ENCODE results near the gene PALD1. TPM values are rescaled to one million over a fixed set of nuclear protein-coding genes. Genes with fewer than 3 reads are reported as not detected.
A peak's percentile ranks its signal among the peaks of the same experiment; 100 is the strongest.

Gene PALD1
- total and polyA plus RNA-seq, 12 donors, result 2.0 to 16.2 (median 7.4) TPM

GRCh38 chr10:70500368-70500767, 21.8 kb downstream of the PALD1 start:
- H3K4me1 ChIP-seq (replicated peaks in 1 of 2), result peaks cover 0 to 21% of the 10 kb centered on the region in 2 donors
- no peaks in the 10 kb centered on the region for H3K9me3 ChIP-seq (replicated peaks in 1 of 3)
- DNase-seq, result no peak
- WGBS, 4 donors, result 58 to 75% (median 70%) methylated on average over 8 to 9 of the region's 9 CpGs
- H3K4me3 ChIP-seq, result no peak overlapping the region
- no peaks in the 10 kb centered on the region for H3K36me3 ChIP-seq (replicated peaks in 1 of 2)
- intact Hi-C loops (cut with DNase I), result no loop called here
- H3K27ac ChIP-seq, result peak overlapping the region in 3 of 5 donors; percentile 22 to 64 (median 38)
- no peak for TF ChIP-seq POLR2A (IDR thresholded peaks at IDR 0.05)
- TF ChIP-seq CTCF (IDR thresholded peaks at IDR 0.05), result no peak
- H3K27me3 ChIP-seq, result no peaks in the 10 kb centered on the region

GRCh38 chr10:70500812-70501301, 22.3 kb downstream of the PALD1 start:
- Histone ChIP-seq H3K27ac (peak overlapping the region in 2 of 5 donors; percentile 56 to 64), H3K36me3 (replicated peaks in 1 of 2) (no peaks in the 10 kb centered on the region), H3K9me3 (replicated peaks in 1 of 3) (no peaks in the 10 kb centered on the region), H3K4me3 (no peak overlapping the region), H3K4me1 (replicated peaks in 1 of 2) (peaks cover 0 to 21% of the 10 kb centered on the region in 2 donors), H3K27me3 (no peaks in the 10 kb centered on the region)
- intact Hi-C loops (cut with DNase I), result no loop called here
- DNase-seq, result peak in 4 of 7 donors; percentile 43 to 76 (median 54)
- WGBS, 4 donors, result 37 to 59% (median 51%) methylated on average over 4 of the region's 4 CpGs
- no peak for TF ChIP-seq CTCF (IDR thresholded peaks at IDR 0.05)
- no peak for TF ChIP-seq POLR2A (IDR thresholded peaks at IDR 0.05)

- no peak overlapping the region for H3K4me3 ChIP-seq
- H3K4me1 ChIP-seq (replicated peaks in 1 of 2), result peaks cover 0 to 18% of the 10 kb centered on the region in 2 donors
- intact Hi-C loops (cut with DNase I), result no loop called here
- H3K27me3 ChIP-seq, result no peaks in the 10 kb centered on the region
- no peak overlapping the region for H3K27ac ChIP-seq
- no peak for DNase-seq
- no peaks in the 10 kb centered on the region for H3K36me3 ChIP-seq (replicated peaks in 1 of 2)
- 89 to 94% (median 91%) methylated on average over 3 of the region's 3 CpGs for WGBS, 4 donors
- TF ChIP-seq POLR2A (IDR thresholded peaks at IDR 0.05) (no peak), CTCF (IDR thresholded peaks at IDR 0.05) (no peak)
- H3K9me3 ChIP-seq (replicated peaks in 1 of 3), result no peaks in the 10 kb centered on the region
Observed at GRCh38 chr10:70502406-70502805, 23.8 kb downstream of the PALD1 start.

GRCh38 chr10:70503776-70504175, 25.2 kb downstream of the PALD1 start:
- 67 to 75% (median 72%) methylated on average over 7 of the region's 7 CpGs for WGBS, 4 donors
- no peaks in the 10 kb centered on the region for H3K36me3 ChIP-seq (replicated peaks in 1 of 2)
- TF ChIP-seq CTCF (IDR thresholded peaks at IDR 0.05) (no peak), POLR2A (IDR thresholded peaks at IDR 0.05) (no peak)
- H3K4me3 ChIP-seq, result no peak overlapping the region
- DNase-seq, result no peak
- H3K27ac ChIP-seq, result no peak overlapping the region
- no peaks in the 10 kb centered on the region for H3K27me3 ChIP-seq
- intact Hi-C loops (cut with DNase I), result no loop called here
- H3K9me3 ChIP-seq (replicated peaks in 1 of 3), result no peaks in the 10 kb centered on the region
- H3K4me1 ChIP-seq (replicated peaks in 1 of 2), result peaks cover 0 to 21% of the 10 kb centered on the region in 2 donors

Data from adrenal gland (tissue), 12 donors.